GM12891 (cell line): ENCODE measurements around the gene RSBN1L.

Source experiments
- POLR2AphosphoS5 ChIP-seq: IDR thresholded peaks from 2 replicates; pipeline ENCODE4 v1.6.1; 2011; ENCODE audit warnings: low read depth, low read length, control low read depth
- TAF1 ChIP-seq: IDR thresholded peaks from 2 replicates; pipeline ENCODE4 v1.6.1; 2011; ENCODE audit warnings: low read depth, low read length, control low read depth

DNA sequence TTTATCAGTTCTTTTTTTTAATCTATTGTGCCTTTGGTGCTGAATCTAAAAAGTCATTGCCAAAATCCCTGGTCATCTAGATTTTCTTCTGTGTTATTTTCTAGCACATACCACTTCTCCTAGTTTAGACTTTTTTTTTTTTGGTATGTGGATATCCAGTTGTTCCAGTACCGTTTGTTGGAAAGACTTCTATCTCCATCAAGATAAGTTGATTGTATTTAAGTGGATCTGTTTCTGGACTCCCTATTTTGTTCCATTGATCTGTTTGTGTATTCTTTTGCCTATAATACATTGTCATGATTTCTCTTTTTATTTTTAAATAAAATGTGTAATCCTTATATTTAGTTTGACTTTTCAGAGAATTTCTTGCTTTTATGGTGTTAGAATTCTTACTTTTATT lies 35.5 kb downstream of the RSBN1L start:
- TF ChIP-seq POLR2AphosphoS5 = no peak
- TF ChIP-seq TAF1 = no peak
